ENCODE results near the gene HOXB7.

Gene HOXB7

GRCh38 chr17:48575673-48576478 lies 34.9 kb downstream of the HOXB7 start:
- H3K79me2 ChIP-seq (ENCODE audit: low read length), result peaks cover 46% of the 10 kb centered on the region
- H3K9me3 ChIP-seq (ENCODE audit: insufficient read depth, low read length), result no peaks in the 10 kb centered on the region
- H3K4me1 ChIP-seq (ENCODE audit: low read length), result peaks cover 49% of the 10 kb centered on the region
- no peaks in the 10 kb centered on the region for H3K27me3 ChIP-seq (ENCODE audit: low read depth, low read length)
- peaks cover 37% of the 10 kb centered on the region for H3K36me3 ChIP-seq (replicated peaks; ENCODE audit: low read depth, low read length)
- H3K4me2 ChIP-seq (ENCODE audit: low read length), result peak overlapping the region; percentile 15; the same call in 1 of the 2 replicates
- no peak overlapping the region for H3K27ac ChIP-seq (ENCODE audit: low read length)
- H2AFZ ChIP-seq (ENCODE audit: low read depth, low read length), result no peak overlapping the region
- no peak overlapping the region for H3K9ac ChIP-seq (ENCODE audit: low read length)
- H3K4me3 ChIP-seq (ENCODE audit: low read length), result no peak overlapping the region
- TF ChIP-seq EZH2phosphoT487 (IDR thresholded peaks at IDR 0.05; ENCODE audit: low read depth) (no peak), CTCF (IDR thresholded peaks at IDR 0.05; ENCODE audit: low read depth, low read length) (no peak)
- H4K20me1 ChIP-seq (ENCODE audit: insufficient read depth, low read length), result peaks cover 4% of the 10 kb centered on the region; the same call in 1 of the 2 replicates

DNA sequence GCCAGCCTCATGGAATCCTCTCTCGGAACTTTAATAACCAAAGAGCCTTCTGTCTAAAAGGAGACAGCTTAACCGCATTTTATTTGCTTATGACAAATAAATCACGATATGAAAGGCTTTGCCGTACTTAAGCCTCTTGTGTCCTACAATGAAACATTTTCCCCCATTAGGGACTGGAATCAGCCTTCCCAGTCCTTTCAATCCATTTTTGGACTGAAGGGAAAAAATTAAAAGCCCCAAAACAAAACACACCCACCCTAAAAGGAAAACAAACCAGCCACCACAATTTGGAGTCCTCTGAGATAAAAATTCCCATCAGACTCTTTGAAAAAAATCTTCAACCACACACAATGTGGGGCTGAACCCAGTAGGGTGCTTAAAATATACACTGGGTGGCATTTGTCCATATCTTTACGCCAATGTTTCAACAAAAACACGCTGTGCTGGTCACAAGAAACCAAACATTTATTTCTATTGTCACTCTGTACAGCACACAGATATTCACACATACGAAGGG lies 35.7 kb downstream of the HOXB7 start:
- H2AFZ ChIP-seq (ENCODE audit: low read depth, low read length), result no peak overlapping the region
- H3K4me1 ChIP-seq (ENCODE audit: low read length), result peaks cover 42% of the 10 kb centered on the region
- H3K27ac ChIP-seq (ENCODE audit: low read length), result no peak overlapping the region
- peaks cover 52% of the 10 kb centered on the region for H3K79me2 ChIP-seq (ENCODE audit: low read length)
- H3K36me3 ChIP-seq (replicated peaks; ENCODE audit: low read depth, low read length), result peaks cover 44% of the 10 kb centered on the region
- no peak overlapping the region for H3K4me2 ChIP-seq (ENCODE audit: low read length)
- H4K20me1 ChIP-seq (ENCODE audit: insufficient read depth, low read length), result peaks cover 4% of the 10 kb centered on the region; the same call in 1 of the 2 replicates
- no peak for TF ChIP-seq CTCF (IDR thresholded peaks at IDR 0.05; ENCODE audit: low read depth, low read length)
- TF ChIP-seq EZH2phosphoT487 (IDR thresholded peaks at IDR 0.05; ENCODE audit: low read depth), result no peak
- H3K9ac ChIP-seq (ENCODE audit: low read length), result no peak overlapping the region
- H3K4me3 ChIP-seq (ENCODE audit: low read length), result no peak overlapping the region
- no peaks in the 10 kb centered on the region for H3K27me3 ChIP-seq (ENCODE audit: low read depth, low read length)
- H3K9me3 ChIP-seq (ENCODE audit: insufficient read depth, low read length), result no peaks in the 10 kb centered on the region

GRCh38 chr17:48574505-48575065 lies 36.2 kb downstream of the HOXB7 start:
- Histone ChIP-seq H3K27me3 (ENCODE audit: low read depth, low read length) (no peaks in the 10 kb centered on the region), H3K36me3 (replicated peaks; ENCODE audit: low read depth, low read length) (peaks cover 44% of the 10 kb centered on the region), H3K4me2 (ENCODE audit: low read length) (no peak overlapping the region), H3K9ac (ENCODE audit: low read length) (no peak overlapping the region), H3K79me2 (ENCODE audit: low read length) (peaks cover 58% of the 10 kb centered on the region), H2AFZ (ENCODE audit: low read depth, low read length) (no peak overlapping the region), H3K27ac (ENCODE audit: low read length) (no peak overlapping the region), H3K4me3 (ENCODE audit: low read length) (no peak overlapping the region), H4K20me1 (ENCODE audit: insufficient read depth, low read length) (peaks cover 4% of the 10 kb centered on the region; the same call in 1 of the 2 replicates), H3K9me3 (ENCODE audit: insufficient read depth, low read length) (no peaks in the 10 kb centered on the region), H3K4me1 (ENCODE audit: low read length) (peaks cover 39% of the 10 kb centered on the region)
- TF ChIP-seq EZH2phosphoT487 (IDR thresholded peaks at IDR 0.05; ENCODE audit: low read depth) (no peak), CTCF (IDR thresholded peaks at IDR 0.05; ENCODE audit: low read depth, low read length) (no peak)

DNA sequence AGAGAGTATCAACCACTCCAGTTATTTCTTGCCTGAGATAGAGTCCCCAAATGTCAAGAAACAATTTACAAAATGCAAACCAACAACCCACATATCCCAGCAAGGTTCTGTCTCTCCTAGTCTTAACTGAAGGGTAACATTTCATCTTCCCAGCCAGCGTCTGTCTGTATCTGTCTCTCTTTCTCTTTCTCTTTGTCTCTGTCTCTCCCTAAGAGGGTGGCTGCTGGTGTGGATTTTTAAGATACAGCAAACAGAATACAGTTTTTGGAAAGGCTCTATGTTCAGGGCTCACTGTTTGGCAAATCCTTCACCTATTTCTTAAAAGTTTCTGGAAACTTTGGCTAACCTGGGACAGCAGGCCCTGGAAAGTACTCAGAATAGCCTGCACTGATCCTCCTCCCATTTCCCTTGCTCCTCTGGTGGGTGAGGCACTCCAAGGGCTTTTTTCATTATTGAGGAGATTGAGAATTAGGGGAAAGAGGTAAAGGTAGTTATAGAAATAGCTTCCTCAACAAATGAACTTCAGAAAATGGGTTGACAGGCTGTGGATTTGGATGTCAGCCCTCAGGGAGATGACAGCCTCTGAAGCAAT lies 38.9 kb downstream of the HOXB7 start:
- TF ChIP-seq EZH2phosphoT487 (IDR thresholded peaks at IDR 0.05; ENCODE audit: low read depth) (no peak), CTCF (IDR thresholded peaks at IDR 0.05; ENCODE audit: low read depth, low read length) (no peak)
- Histone ChIP-seq H3K4me3 (ENCODE audit: low read length) (no peak overlapping the region), H4K20me1 (ENCODE audit: insufficient read depth, low read length) (peaks cover 4% of the 10 kb centered on the region; the same call in 1 of the 2 replicates), H2AFZ (ENCODE audit: low read depth, low read length) (no peak overlapping the region), H3K4me1 (ENCODE audit: low read length) (peaks cover 31% of the 10 kb centered on the region), H3K36me3 (replicated peaks; ENCODE audit: low read depth, low read length) (peaks cover 49% of the 10 kb centered on the region), H3K4me2 (ENCODE audit: low read length) (no peak overlapping the region), H3K9me3 (ENCODE audit: insufficient read depth, low read length) (no peaks in the 10 kb centered on the region), H3K27ac (ENCODE audit: low read length) (no peak overlapping the region), H3K79me2 (ENCODE audit: low read length) (peaks cover 50% of the 10 kb centered on the region), H3K9ac (ENCODE audit: low read length) (no peak overlapping the region), H3K27me3 (ENCODE audit: low read depth, low read length) (no peaks in the 10 kb centered on the region)

All from OCI-LY3 (cell line).